MCF 10A (cell line): ENCODE results near the gene MAD1L1. TPM values are rescaled to one million over a fixed set of nuclear protein-coding genes. Genes with fewer than 3 reads are reported as not detected.

Experiments
- BruUV-seq: library from RNA; stranded (reverse); fragments of 400-500 nt; replicated peaks from 2 replicates; lab custom pipeline; 2021; lab: Mats Ljungman, UMichigan
- CTCF ChIA-PET: fragments of 300-600 bp; sonication (Branson Sonifier 250); formaldehyde crosslinking; extraction: SDS; loops from one replicate; lab custom pipeline; 2021; ENCODE audit warnings: antibody characterized with exemption, inconsistent platforms; lab: Yijun Ruan, JAX
- POLR2A ChIA-PET: fragments of 300-600, 350-650 bp; sonication (Branson Sonifier 250); formaldehyde crosslinking; extraction: SDS; loops from one replicate; lab custom pipeline; 2020; ENCODE audit warnings: antibody characterized with exemption, inconsistent platforms; lab: Yijun Ruan, JAX
- DNase-seq: peaks from one replicate; pipeline ENCODE4 v3.0.0-alpha.2; 2018; ENCODE audit not compliant: unreplicated experiment
- H3K27ac Mint-ChIP-seq: one replicate; pipeline ENCODE4 v1.8.0; 2022; ENCODE audit warnings: mild to moderate bottlenecking, low read depth, mixed read lengths; ENCODE audit not compliant: unreplicated experiment
- H3K27me3 Mint-ChIP-seq: one replicate; pipeline ENCODE4 v1.8.0; 2022; ENCODE audit warnings: mixed read lengths; ENCODE audit not compliant: insufficient read depth, unreplicated experiment
- H3K36me3 Mint-ChIP-seq: one replicate; pipeline ENCODE4 v1.8.0; 2022; ENCODE audit warnings: mild to moderate bottlenecking, moderate library complexity, mixed read lengths; ENCODE audit not compliant: insufficient read depth, unreplicated experiment
- H3K4me1 Mint-ChIP-seq: one replicate; pipeline ENCODE4 v1.8.0; 2022; ENCODE audit warnings: mixed read lengths; ENCODE audit not compliant: insufficient read depth, unreplicated experiment
- H3K4me3 Mint-ChIP-seq: one replicate; pipeline ENCODE4 v1.8.0; 2022; ENCODE audit warnings: mild to moderate bottlenecking, moderate library complexity, mixed read lengths; ENCODE audit not compliant: unreplicated experiment
- H3K9me3 Mint-ChIP-seq: one replicate; pipeline ENCODE4 v1.8.0; 2022; ENCODE audit warnings: mixed read lengths; ENCODE audit not compliant: unreplicated experiment
- intact Hi-C: fragments of 100-400 bp; cut with micrococcal nuclease; formaldehyde crosslinking; loops from 2 replicates; pipeline ENCODE4 v1.14.1; 2022
- total RNA-seq: library from RNA; stranded (reverse); gene quantifications from 2 replicates; pipeline ENCODE4 v1.2.3, GENCODE V29; 2022
- TF ChIP-seq, protein P1 (sequence below): fragments of 200-600 bp; IDR thresholded peaks from one replicate; pipeline ENCODE4 v1.8.0; 2022; ENCODE audit warnings: antibody characterized with exemption, mild to moderate bottlenecking; ENCODE audit not compliant: unreplicated experiment

The MAD1L1 gene
- total RNA-seq, 1 experiment from 2014 or later = 25.2 TPM

DNA sequence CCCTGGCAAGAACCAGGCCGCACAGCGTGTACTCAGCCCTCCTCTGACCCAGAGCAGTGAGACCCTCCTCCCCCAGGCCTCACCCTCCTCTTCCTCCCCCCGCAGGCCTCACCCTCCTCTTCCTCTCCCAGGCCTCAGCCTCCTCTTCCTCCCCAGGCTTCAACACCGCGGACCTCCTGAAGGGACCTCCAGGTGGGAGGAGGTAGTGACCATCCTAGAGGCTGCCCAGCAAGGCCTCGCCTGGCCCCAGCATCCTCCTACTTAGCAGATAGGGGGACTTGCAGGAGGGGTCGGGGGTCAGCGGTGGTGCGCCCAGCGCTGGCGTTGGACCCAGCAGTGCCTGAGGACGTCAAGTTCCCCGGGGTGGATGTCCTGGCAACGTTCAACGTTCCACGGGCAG is 291.9 kb downstream of the MAD1L1 start:
- no peak for DNase-seq
- Mint-ChIP-seq H3K9me3 (no peaks in the 10 kb centered on the region), H3K4me3 (no peak overlapping the region), H3K27ac (no peak overlapping the region), H3K4me1 (no peaks in the 10 kb centered on the region), H3K27me3 (no peaks in the 10 kb centered on the region), H3K36me3 (peaks cover 14% of the 10 kb centered on the region)
- intact Hi-C loops = no loop called here
- CTCF ChIA-PET = interaction anchor here (0.5 kb wide), 1 partner anchor 158 kb away, joined by 3 read pairs; no protein-coding TSS in a partner anchor
- TF ChIP-seq, protein P1, sequence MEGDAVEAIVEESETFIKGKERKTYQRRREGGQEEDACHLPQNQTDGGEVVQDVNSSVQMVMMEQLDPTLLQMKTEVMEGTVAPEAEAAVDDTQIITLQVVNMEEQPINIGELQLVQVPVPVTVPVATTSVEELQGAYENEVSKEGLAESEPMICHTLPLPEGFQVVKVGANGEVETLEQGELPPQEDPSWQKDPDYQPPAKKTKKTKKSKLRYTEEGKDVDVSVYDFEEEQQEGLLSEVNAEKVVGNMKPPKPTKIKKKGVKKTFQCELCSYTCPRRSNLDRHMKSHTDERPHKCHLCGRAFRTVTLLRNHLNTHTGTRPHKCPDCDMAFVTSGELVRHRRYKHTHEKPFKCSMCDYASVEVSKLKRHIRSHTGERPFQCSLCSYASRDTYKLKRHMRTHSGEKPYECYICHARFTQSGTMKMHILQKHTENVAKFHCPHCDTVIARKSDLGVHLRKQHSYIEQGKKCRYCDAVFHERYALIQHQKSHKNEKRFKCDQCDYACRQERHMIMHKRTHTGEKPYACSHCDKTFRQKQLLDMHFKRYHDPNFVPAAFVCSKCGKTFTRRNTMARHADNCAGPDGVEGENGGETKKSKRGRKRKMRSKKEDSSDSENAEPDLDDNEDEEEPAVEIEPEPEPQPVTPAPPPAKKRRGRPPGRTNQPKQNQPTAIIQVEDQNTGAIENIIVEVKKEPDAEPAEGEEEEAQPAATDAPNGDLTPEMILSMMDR = no peak
- POLR2A ChIA-PET = no interaction called here
- no TSS peak for BruUV-seq

DNA sequence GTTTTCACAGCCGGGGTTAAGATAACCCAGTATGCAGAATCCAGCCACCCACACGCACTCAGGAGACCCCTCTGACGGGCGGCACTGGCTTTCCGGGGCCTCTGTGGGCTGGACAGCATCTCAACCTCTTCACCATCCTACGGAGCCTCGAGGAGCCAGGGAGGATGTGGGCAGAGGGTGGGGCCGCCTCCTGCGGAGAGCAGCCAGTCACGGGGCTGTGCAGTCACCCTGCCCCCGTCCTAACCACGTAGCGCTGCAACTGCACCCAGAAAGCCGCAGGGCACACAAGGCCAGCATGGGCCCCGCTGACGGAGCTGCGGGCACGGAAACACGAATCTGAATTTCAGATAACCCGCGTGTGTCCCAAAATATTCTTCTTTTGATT is 292.4 kb downstream of the MAD1L1 start:
- TF ChIP-seq, protein P1 = no peak
- no peaks in the 10 kb centered on the region for H3K9me3 Mint-ChIP-seq
- no peak overlapping the region for H3K27ac Mint-ChIP-seq
- no peak overlapping the region for H3K4me3 Mint-ChIP-seq
- POLR2A ChIA-PET = no interaction called here
- H3K4me1 Mint-ChIP-seq = no peaks in the 10 kb centered on the region
- H3K36me3 Mint-ChIP-seq = peaks cover 14% of the 10 kb centered on the region
- peak; percentile 50 for DNase-seq
- no peaks in the 10 kb centered on the region for H3K27me3 Mint-ChIP-seq
- intact Hi-C loops = no loop called here
- no TSS peak for BruUV-seq
- CTCF ChIA-PET = interaction anchor here (0.5 kb wide), 2 partner anchors 158 to 854 kb away, joined by 3 read pairs; no protein-coding TSS in a partner anchor

DNA sequence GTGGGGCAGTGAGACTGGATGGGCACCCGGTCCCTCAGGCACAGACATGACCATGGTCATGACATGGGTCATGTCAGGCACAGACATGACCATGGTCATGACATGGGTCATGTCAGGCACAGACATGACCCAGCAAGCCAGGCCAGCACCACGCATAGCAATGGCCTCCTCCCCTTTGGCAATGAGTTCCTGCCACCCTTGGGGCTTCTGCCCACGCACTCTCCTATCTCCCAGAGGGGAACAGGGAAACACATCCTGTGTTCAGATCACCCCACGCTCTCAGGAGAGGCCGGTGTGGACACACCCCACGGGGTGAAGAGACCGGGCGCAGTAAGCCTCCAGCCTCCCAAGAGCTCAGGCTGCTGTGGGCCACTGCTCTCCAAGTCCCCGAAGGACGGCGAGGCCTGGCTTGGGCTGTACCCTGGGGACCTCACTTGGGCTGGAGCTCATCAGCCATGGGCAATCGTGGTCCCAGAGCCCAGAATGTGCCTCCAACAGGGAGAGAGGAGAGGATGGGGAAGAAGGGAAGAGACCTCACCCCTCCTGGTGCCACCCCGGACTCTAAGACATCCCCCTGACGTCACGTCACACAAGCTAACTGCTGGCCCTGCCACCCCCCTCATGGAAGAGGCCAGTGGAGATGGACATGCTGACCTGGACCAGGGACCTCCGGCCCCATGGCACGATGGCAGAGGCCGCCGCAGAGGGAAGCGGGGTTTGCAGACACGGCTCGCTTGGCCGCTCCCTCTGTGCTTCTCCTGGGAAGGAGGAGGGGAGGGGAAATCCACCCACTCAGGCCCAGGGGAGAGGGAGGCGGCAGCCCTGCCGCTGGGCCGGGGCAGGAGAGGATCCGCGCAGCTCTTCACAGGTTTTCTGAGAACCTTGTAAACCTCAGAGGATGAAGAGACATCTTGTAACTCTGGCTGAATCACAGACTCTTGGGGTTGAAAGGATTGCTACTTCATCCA is 293.0 kb downstream of the MAD1L1 start:
- no peaks in the 10 kb centered on the region for H3K9me3 Mint-ChIP-seq
- ChIA-PET POLR2A (no interaction called here), CTCF (interaction anchor here (0.5 to 0.7 kb wide), 3 partner anchors 256 to 853 kb away, joined by 3 read pairs; no protein-coding TSS in a partner anchor)
- no peak overlapping the region for H3K27ac Mint-ChIP-seq
- H3K4me1 Mint-ChIP-seq = no peaks in the 10 kb centered on the region
- no peak overlapping the region for H3K4me3 Mint-ChIP-seq
- peak; percentile 3 for DNase-seq
- peaks cover 14% of the 10 kb centered on the region for H3K36me3 Mint-ChIP-seq
- intact Hi-C loops = no loop called here
- no peaks in the 10 kb centered on the region for H3K27me3 Mint-ChIP-seq
- no TSS peak for BruUV-seq
- TF ChIP-seq, protein P1 = no peak

DNA sequence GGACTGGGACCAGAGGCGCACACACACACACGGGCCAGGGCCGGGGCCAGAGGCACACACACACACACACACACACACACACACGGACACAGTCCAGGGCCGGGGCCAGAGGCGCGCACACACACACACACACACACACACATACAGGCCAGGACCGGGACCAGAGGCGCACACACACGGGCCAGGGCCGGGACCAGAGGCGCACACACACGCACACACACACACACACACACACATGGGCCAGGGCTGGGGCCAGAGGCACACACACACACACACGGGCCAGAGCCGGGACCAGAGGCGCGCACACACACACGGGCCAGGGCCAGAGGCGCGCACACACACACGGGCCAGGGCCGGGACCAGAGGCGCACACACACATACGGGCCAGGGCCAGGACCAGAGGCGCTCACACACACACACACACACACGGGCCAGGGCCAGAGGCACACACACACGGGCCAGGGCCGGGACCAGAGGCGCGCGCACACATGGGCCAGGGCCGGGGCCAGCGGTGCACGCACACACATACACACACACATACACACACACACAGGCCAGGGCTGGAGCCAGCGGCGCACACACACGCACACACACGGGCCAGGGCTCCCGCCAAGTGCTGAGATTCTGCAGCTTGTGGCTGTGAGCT is 293.8 kb downstream of the MAD1L1 start:
- DNase-seq = no peak
- H3K27me3 Mint-ChIP-seq = no peaks in the 10 kb centered on the region
- POLR2A ChIA-PET = no interaction called here
- TF ChIP-seq, protein P1 = no peak
- no peak overlapping the region for H3K4me3 Mint-ChIP-seq
- BruUV-seq = no TSS peak
- CTCF ChIA-PET = no interaction called here
- H3K27ac Mint-ChIP-seq = peak overlapping the region; percentile 42
- H3K36me3 Mint-ChIP-seq = peaks cover 14% of the 10 kb centered on the region
- intact Hi-C loops = no loop called here
- H3K4me1 Mint-ChIP-seq = no peaks in the 10 kb centered on the region
- H3K9me3 Mint-ChIP-seq = no peaks in the 10 kb centered on the region
